RCC 7860 (cell line): ENCODE measurements around the gene MCIDAS.
A peak's percentile ranks its signal among the peaks of the same experiment; 100 is the strongest.

Experiments used
- DNase-seq: peaks from one replicate; pipeline ENCODE4 v3.0.0-alpha.2; 2015; ENCODE audit warnings: low spot score
- FAIRE-seq: peaks from 2 replicates; lab custom pipeline; 2012; peaks lifted over from hg19 to GRCh38; lab: Jason Lieb, UNC

The MCIDAS gene

GRCh38 chr5:55226934-55227663 lies at the start of gene MCIDAS:
Gene MCIDAS (minus strand): TSS chr5:55227315. CDS start chr5:55227138, 177 bp downstream.
- DNase-seq (peak; percentile 12), FAIRE-seq (no peak)

GRCh38 chr5:55276771-55277170 lies 49.7 kb upstream of the MCIDAS start:
- no peak for DNase-seq
- FAIRE-seq = no peak

- FAIRE-seq (no peak), DNase-seq (no peak)
Measured at GRCh38 chr5:55258339-55258738, 31.2 kb upstream of the MCIDAS start.

- FAIRE-seq (no peak), DNase-seq (no peak)
Measured at GRCh38 chr5:55254802-55255201, 27.7 kb upstream of the MCIDAS start.

GRCh38 chr5:55250064-55250463 lies 22.9 kb upstream of the MCIDAS start:
- FAIRE-seq (no peak), DNase-seq (no peak)

- no peak for FAIRE-seq
- DNase-seq = no peak
Measured at GRCh38 chr5:55241746-55242145, 14.6 kb upstream of the MCIDAS start.

GRCh38 chr5:55236800-55237199 lies 9.7 kb upstream of the MCIDAS start:
- FAIRE-seq (no peak), DNase-seq (no peak)

- DNase-seq (peak; percentile 34), FAIRE-seq (no peak)
Measured at GRCh38 chr5:55234121-55234700, 7.1 kb upstream of the MCIDAS start.

GRCh38 chr5:55232985-55233928 lies 6.1 kb upstream of the MCIDAS start, which contains the start of gene CCNO:
Gene CCNO (minus strand): TSS chr5:55233608. CDS start chr5:55233523, 85 bp downstream.
- DNase-seq (peak; percentile 62), FAIRE-seq (no peak)

- DNase-seq = no peak
- FAIRE-seq = no peak
Measured at GRCh38 chr5:55232271-55232984, 5.3 kb upstream of the MCIDAS start.

GRCh38 chr5:55231919-55232270 lies 4.8 kb upstream of the MCIDAS start:
- FAIRE-seq (no peak), DNase-seq (no peak)

- FAIRE-seq (no peak), DNase-seq (no peak)
Measured at GRCh38 chr5:55231029-55231918, 4.2 kb upstream of the MCIDAS start.

GRCh38 chr5:55230086-55230629 lies 3.0 kb upstream of the MCIDAS start:
- DNase-seq = no peak
- FAIRE-seq = no peak

GRCh38 chr5:55227664-55228430 lies 732 bp upstream of the MCIDAS start:
- DNase-seq (no peak), FAIRE-seq (no peak)

- DNase-seq = peak; percentile 56
- FAIRE-seq = no peak
Measured at GRCh38 chr5:55226027-55226933, 835 bp downstream of the MCIDAS start.

GRCh38 chr5:55225346-55225745 lies 1.8 kb downstream of the MCIDAS start:
- no peak for DNase-seq
- FAIRE-seq = no peak

GRCh38 chr5:55223812-55224240 lies 3.3 kb downstream of the MCIDAS start:
- no peak for FAIRE-seq
- DNase-seq = no peak
